CD14-positive monocyte (primary cell): ENCODE results near the gene FOCAD. TPM values are rescaled to one million over a fixed set of nuclear protein-coding genes. Genes with fewer than 3 reads are reported as not detected.
A peak's percentile ranks its signal among the peaks of the same experiment; 100 is the strongest.

ENCODE experiments used
- DNase-seq, 3 donors: peaks; one replicate each; pipeline ENCODE4 v3.0.0-alpha.2; 2011 to 2022
- H2AFZ ChIP-seq: 2 replicates; pipeline ENCODE4 v1.6.0; 2012; ENCODE audit warnings: mild to moderate bottlenecking, low read depth, low read length, inconsistent platforms; ENCODE audit not compliant: insufficient read depth, poor library complexity, severe bottlenecking
- H3K27ac ChIP-seq, 2 donors: 1 replicate in 1 of 2; 2 replicates in 1 of 2; pipeline ENCODE4 v1.5.1; 2012 to 2013; ENCODE audit warnings: low read length in 2 of 2, control low read depth in 1 of 2, inconsistent platforms in 1 of 2, low read depth in 1 of 2, mild to moderate bottlenecking in 1 of 2
- H3K27me3 ChIP-seq, 2 donors: one replicate each; pipeline versions ENCODE4 v1.6.0 to v1.6.1; 2011 to 2013; ENCODE audit warnings: low read length in 2 of 2; ENCODE audit not compliant: control insufficient read depth in 2 of 2, insufficient read depth in 2 of 2
- H3K36me3 ChIP-seq, 2 donors: replicated peaks in 1 of 2; 1 replicate in 1 of 2; 2 replicates in 1 of 2; pipeline versions ENCODE4 v1.5.1 to v1.6.1; 2012 to 2013; ENCODE audit warnings: low read length in 2 of 2, control low read depth in 1 of 2, inconsistent platforms in 1 of 2, mild to moderate bottlenecking in 1 of 2; ENCODE audit not compliant: insufficient read depth in 2 of 2, control insufficient read depth in 1 of 2
- H3K4me1 ChIP-seq, 2 donors: 1 replicate in 1 of 2; 2 replicates in 1 of 2; pipeline versions ENCODE4 v1.5.1 to v1.6.1; 2012 to 2013; ENCODE audit warnings: low read length in 2 of 2, control low read depth in 1 of 2, inconsistent platforms in 1 of 2, mild to moderate bottlenecking in 1 of 2, moderate library complexity in 1 of 2; ENCODE audit not compliant: insufficient read depth in 2 of 2, control insufficient read depth in 1 of 2
- H3K4me2 ChIP-seq: replicated peaks from 2 replicates; pipeline ENCODE3; 2012; ENCODE audit warnings: low read length, moderate library complexity, mild to moderate bottlenecking; ENCODE audit not compliant: poor library complexity, severe bottlenecking; ENCODE audit errors: extremely low read depth
- H3K4me3 ChIP-seq, 3 experiments: fragments of 200-600 bp in 1 of 3; sonication (generic) in 1 of 3; replicated peaks in 1 of 3; 1 replicate in 2 of 3; 2 replicates in 1 of 3; pipeline ENCODE4 v1.5.1; 2011 to 2013; ENCODE audit warnings: low read length in 3 of 3, mild to moderate bottlenecking in 3 of 3, control low read depth in 2 of 3, low read depth in 2 of 3, inconsistent platforms in 1 of 3, moderate library complexity in 1 of 3
- H3K79me2 ChIP-seq: 2 replicates; pipeline ENCODE4 v1.6.0; 2012; ENCODE audit warnings: mild to moderate bottlenecking, control low read depth, inconsistent platforms, low read length, moderate library complexity; ENCODE audit not compliant: insufficient read depth
- H3K9ac ChIP-seq: 2 replicates; pipeline ENCODE4 v1.6.0; 2017; ENCODE audit warnings: low read length, mild to moderate bottlenecking; ENCODE audit not compliant: insufficient read depth, poor library complexity, severe bottlenecking
- H3K9me3 ChIP-seq, 2 donors: replicated peaks in 1 of 2; 1 replicate in 1 of 2; 2 replicates in 1 of 2; pipeline versions ENCODE4 v1.5.1 to v1.6.1; 2012 to 2013; ENCODE audit warnings: low read length in 2 of 2, control low read depth in 1 of 2; ENCODE audit not compliant: control insufficient read depth in 1 of 2, insufficient read depth in 1 of 2
- H4K20me1 ChIP-seq: 2 replicates; pipeline ENCODE4 v1.6.0; 2012; ENCODE audit warnings: mild to moderate bottlenecking, low read length, control low read depth, moderate library complexity; ENCODE audit not compliant: insufficient read depth
- H3K27ac Mint-ChIP-seq, 7 donors: one replicate each; pipeline ENCODE4 v1.8.0; 2020; ENCODE audit warnings: mild to moderate bottlenecking in 7 of 7, mixed read lengths in 7 of 7, moderate library complexity in 6 of 7, inconsistent platforms in 2 of 7
- H3K27me3 Mint-ChIP-seq, 3 donors: one replicate each; pipeline ENCODE4 v1.8.0; 2021 to 2022; ENCODE audit warnings: low read depth in 3 of 3, mild to moderate bottlenecking in 3 of 3, mixed read lengths in 3 of 3, moderate library complexity in 3 of 3, inconsistent platforms in 1 of 3
- H3K36me3 Mint-ChIP-seq, 2 donors: one replicate each; pipeline ENCODE4 v1.8.0; 2020; ENCODE audit warnings: mixed read lengths in 2 of 2, inconsistent platforms in 1 of 2, mild to moderate bottlenecking in 1 of 2
- H3K4me1 Mint-ChIP-seq: one replicate; pipeline ENCODE4 v1.8.0; 2020; ENCODE audit warnings: mild to moderate bottlenecking, mixed read lengths
- H3K4me3 Mint-ChIP-seq, 2 donors: one replicate each; pipeline ENCODE4 v1.8.0; 2020; ENCODE audit warnings: mild to moderate bottlenecking in 2 of 2, mixed read lengths in 2 of 2, moderate library complexity in 1 of 2
- H3K9me3 Mint-ChIP-seq, 7 donors: one replicate each; pipeline ENCODE4 v1.8.0; 2020 to 2022; ENCODE audit warnings: mixed read lengths in 7 of 7, mild to moderate bottlenecking in 6 of 7, moderate library complexity in 6 of 7, inconsistent platforms in 2 of 7
- CTCF ChIP-seq: fragments of 200-600 bp; IDR thresholded peaks from one replicate; pipeline ENCODE4 v1.8.0; 2022; ENCODE audit warnings: antibody characterized with exemption, mild to moderate bottlenecking
- WGBS: methylation state at CpG from one replicate; pipeline ENCODE4 v1.1.5; 2013; ENCODE audit warnings: missing lambda C conversion rate; ENCODE audit not compliant: insufficient coverage; 5-methylcytosine and 5-hydroxymethylcytosine counted together
- intact Hi-C, 2 donors: fragments of 100-400 bp; cut with micrococcal nuclease; formaldehyde crosslinking; loops; one replicate each; pipeline versions ENCODE4 v1.15.0 to v1.15.1; 2023
- polyA plus RNA-seq, 3 donors: library from polyadenylated mRNA; depleted of rRNA in 1 of 3; unstranded in 2 of 3; stranded (reverse) in 1 of 3; fragments of 300-500 nt in 2 of 3; fragments of >200 nt in 1 of 3; fragmentation: Illumina TruSeq in 2 of 3; gene quantifications; 1 replicate in 2 of 3; 2 replicates in 1 of 3; pipeline ENCODE4 v1.2.3, GENCODE V29; 2012 to 2021

FOCAD gene
- polyA plus RNA-seq, 3 donors, result 4.9 to 6.3 (median 5.1) TPM

GRCh38 chr9:20689833-20690232, 5.8 kb downstream of the FOCAD start:
- Mint-ChIP-seq H3K4me1 (peaks cover 24% of the 10 kb centered on the region), H3K9me3 (no peaks in the 10 kb centered on the region), H3K27me3 (peaks cover 0 to 2% (median 0%) of the 10 kb centered on the region in 3 donors), H3K27ac (no peak overlapping the region), H3K4me3 (no peak overlapping the region), H3K36me3 (no peaks in the 10 kb centered on the region)
- H3K9ac ChIP-seq, result no peak overlapping the region
- no peak for TF ChIP-seq CTCF
- no peak overlapping the region for H3K27ac ChIP-seq
- peaks cover 40% of the 10 kb centered on the region for H3K79me2 ChIP-seq
- intact Hi-C loops, result loop anchor here in 1 of 2 donors (5.0 to 10.0 kb wide), 2 partner anchors 68 to 415 kb away; partner anchors contain the start of gene MLLT3
- H3K4me3 ChIP-seq, result no peak overlapping the region
- peaks cover 6 to 14% of the 10 kb centered on the region in 2 donors for H3K4me1 ChIP-seq
- H3K27me3 ChIP-seq, result no peaks in the 10 kb centered on the region
- no peaks in the 10 kb centered on the region for H3K9me3 ChIP-seq
- H3K36me3 ChIP-seq, result no peaks in the 10 kb centered on the region
- H2AFZ ChIP-seq, result no peak overlapping the region
- WGBS, result no CpG with 5 or more reads among the region's 2 CpGs
- H4K20me1 ChIP-seq, result no peaks in the 10 kb centered on the region
- no peak overlapping the region for H3K4me2 ChIP-seq
- no peak for DNase-seq

- H3K36me3 Mint-ChIP-seq, result no peaks in the 10 kb centered on the region
- H3K79me2 ChIP-seq, result peaks cover 18% of the 10 kb centered on the region
- H3K9me3 Mint-ChIP-seq, result no peaks in the 10 kb centered on the region
- H4K20me1 ChIP-seq, result no peaks in the 10 kb centered on the region
- no peak overlapping the region for H2AFZ ChIP-seq
- H3K36me3 ChIP-seq, result no peaks in the 10 kb centered on the region
- no peak overlapping the region for H3K27ac ChIP-seq
- no peak overlapping the region for H3K9ac ChIP-seq
- intact Hi-C loops, result no loop called here
- no peak overlapping the region for H3K4me3 ChIP-seq
- H3K27me3 Mint-ChIP-seq, result peaks cover 0 to 2% (median 0%) of the 10 kb centered on the region in 3 donors
- no peaks in the 10 kb centered on the region for H3K27me3 ChIP-seq
- peak overlapping the region in 2 of 7 donors; percentile 26 to 29 for H3K27ac Mint-ChIP-seq
- H3K4me1 ChIP-seq, result no peaks in the 10 kb centered on the region
- no peaks in the 10 kb centered on the region for H3K9me3 ChIP-seq
- H3K4me1 Mint-ChIP-seq, result peaks cover 12% of the 10 kb centered on the region
- DNase-seq, result no peak
- H3K4me3 Mint-ChIP-seq, result no peak overlapping the region
- WGBS, result 92% methylated on average over 4 of the region's 5 CpGs
- no peak overlapping the region for H3K4me2 ChIP-seq
- TF ChIP-seq CTCF, result no peak
Observed at GRCh38 chr9:20692554-20692953, 8.5 kb downstream of the FOCAD start.
